PC-3 (cell line): ENCODE measurements around the gene PTP4A2. TPM values are rescaled to one million over a fixed set of nuclear protein-coding genes. Genes with fewer than 3 reads are reported as not detected.
"Not testable (repeated sequence)": the region's sequence is repeated elsewhere in the genome, so short reads cannot be mapped to it uniquely, and the experiment has no call there.

ENCODE experiments used
- ATAC-seq: fragments of 200-7000 bp; cut with Tn5 transposase; 2 replicates; pipeline ENCODE4 v1.9.1; 2020; ENCODE audit warnings: mild to moderate bottlenecking, moderate library complexity
- BruUV-seq: library from RNA; stranded (reverse); fragments of 400-500 nt; replicated peaks from 2 replicates; lab custom pipeline; 2021; lab: Mats Ljungman, UMichigan
- CTCF ChIA-PET: fragments of 300-600 bp; sonication (Branson Sonifier 250); formaldehyde crosslinking; loops from one replicate; lab custom pipeline; 2022; ENCODE audit warnings: antibody characterized with exemption; lab: Charles Lee
- POLR2A ChIA-PET: fragments of 300-600 bp; sonication (Branson Sonifier 250); formaldehyde crosslinking; loops from one replicate; lab custom pipeline; 2022; ENCODE audit warnings: antibody characterized with exemption; ENCODE audit not compliant: unreplicated experiment; lab: Charles Lee
- DNase-seq: peaks from one replicate; pipeline ENCODE4 v3.0.0-alpha.2; 2015
- H2AFZ ChIP-seq: fragments of 300-600 bp; sonication (generic); 2 replicates; pipeline ENCODE4 v1.6.0; 2016; ENCODE audit warnings: antibody characterized with exemption, low read length
- H3F3A ChIP-seq: fragments of 300-600 bp; sonication (generic); one replicate; pipeline ENCODE4 v1.6.0; 2017; ENCODE audit warnings: antibody characterized with exemption, low read length, control low read depth, mild to moderate bottlenecking; ENCODE audit not compliant: unreplicated experiment
- H3K27ac ChIP-seq: fragments of 300-600 bp; sonication (generic); 2 replicates; pipeline ENCODE4 v1.5.1; 2016; ENCODE audit warnings: mild to moderate bottlenecking, low read length
- H3K27me3 ChIP-seq: fragments of 300-600 bp; sonication (generic); 2 replicates; pipeline ENCODE4 v1.6.1; 2016; ENCODE audit warnings: low read length, mixed read lengths
- H3K36me3 ChIP-seq: fragments of 300-600 bp; sonication (generic); 2 replicates; pipeline ENCODE4 v1.6.1; 2016; ENCODE audit warnings: low read depth, mixed run types, low read length, mixed read lengths
- H3K4me1 ChIP-seq: fragments of 300-600 bp; sonication (generic); 2 replicates; pipeline ENCODE4 v1.5.1; 2016; ENCODE audit warnings: low read length; ENCODE audit not compliant: insufficient read depth
- H3K4me2 ChIP-seq: fragments of 300-600 bp; sonication (generic); 2 replicates; pipeline ENCODE4 v1.6.0; 2016; ENCODE audit warnings: low read length
- H3K4me3 ChIP-seq: fragments of 300-600 bp; sonication (generic); 2 replicates; pipeline ENCODE4 v1.5.1; 2016; ENCODE audit warnings: mild to moderate bottlenecking, low read length, mixed read lengths
- H3K79me2 ChIP-seq: fragments of 300-600 bp; sonication (generic); 2 replicates; pipeline ENCODE4 v1.6.1; 2017; ENCODE audit warnings: low read length, mixed read lengths
- H3K9ac ChIP-seq: fragments of 300-600 bp; sonication (generic); 2 replicates; pipeline ENCODE4 v1.6.0; 2016; ENCODE audit warnings: mild to moderate bottlenecking, low read length
- H3K9me2 ChIP-seq: fragments of 300-600 bp; sonication (generic); replicated peaks from 2 replicates; pipeline ENCODE4 v1.6.1; 2016; ENCODE audit warnings: mixed run types, low read length, mixed read lengths
- H3K9me3 ChIP-seq: fragments of 300-600 bp; sonication (generic); 2 replicates; pipeline ENCODE4 v1.6.1; 2016; ENCODE audit warnings: low read length, mixed read lengths
- H4K20me1 ChIP-seq: fragments of 300-600 bp; sonication (generic); 2 replicates; pipeline ENCODE4 v1.6.1; 2016; ENCODE audit warnings: low read length, mixed read lengths
- EZH2 ChIP-seq: fragments of 300-600 bp; sonication (generic); IDR thresholded peaks from one replicate; pipeline ENCODE4 v1.6.1; 2017; ENCODE audit warnings: antibody characterized with exemption, mild to moderate bottlenecking, low read length; ENCODE audit not compliant: unreplicated experiment
- EZH2phosphoT487 ChIP-seq: fragments of 300-600 bp; sonication (generic); IDR thresholded peaks from 2 replicates; pipeline ENCODE4 v1.6.1; 2018; ENCODE audit warnings: mild to moderate bottlenecking, antibody characterized with exemption, low read length, borderline replicate concordance
- intact Hi-C: fragments of 100-400 bp; cut with micrococcal nuclease; formaldehyde crosslinking; loops from 2 replicates; pipeline ENCODE4 v1.9.0; 2023
- total RNA-seq: library from RNA; depleted of rRNA; stranded (reverse); fragments of >200 nt; gene quantifications from 2 replicates; pipeline ENCODE4 v1.2.3, GENCODE V29; 2014
- TF ChIP-seq, protein P1 (sequence below): fragments of 300-600 bp; sonication (generic); conservative IDR thresholded peaks from 2 replicates; pipeline ENCODE4 v1.5.1; 2017; ENCODE audit warnings: antibody characterized with exemption, low read depth, mild to moderate bottlenecking, low read length

PTP4A2 gene
- total RNA-seq, 1 experiment from 2014 or later, result 335 TPM

- no peaks in the 10 kb centered on the region for H3K9me3 ChIP-seq
- no TSS peak for BruUV-seq
- H3K27me3 ChIP-seq, result no peaks in the 10 kb centered on the region
- DNase-seq, result no peak
- ChIA-PET POLR2A (no interaction called here), CTCF (no interaction called here)
- no peak overlapping the region for H3K4me3 ChIP-seq
- no peaks in the 10 kb centered on the region for H3F3A ChIP-seq
- no peak overlapping the region for H3K27ac ChIP-seq
- no peak for ATAC-seq
- no peaks in the 10 kb centered on the region for H4K20me1 ChIP-seq
- no peak overlapping the region for H3K4me2 ChIP-seq
- H3K9me2 ChIP-seq, result no peaks in the 10 kb centered on the region
- no peak overlapping the region for H2AFZ ChIP-seq
- peaks cover 23% of the 10 kb centered on the region for H3K4me1 ChIP-seq
- H3K9ac ChIP-seq, result no peak overlapping the region
- H3K79me2 ChIP-seq, result no peaks in the 10 kb centered on the region
- no peak for TF ChIP-seq EZH2
- no peak for TF ChIP-seq EZH2phosphoT487
- H3K36me3 ChIP-seq, result no peaks in the 10 kb centered on the region
- intact Hi-C loops, result no loop called here
These were observed 14.7 kb upstream of the PTP4A2 start for GRCh38 chr1:31952825-31953220.

DNA sequence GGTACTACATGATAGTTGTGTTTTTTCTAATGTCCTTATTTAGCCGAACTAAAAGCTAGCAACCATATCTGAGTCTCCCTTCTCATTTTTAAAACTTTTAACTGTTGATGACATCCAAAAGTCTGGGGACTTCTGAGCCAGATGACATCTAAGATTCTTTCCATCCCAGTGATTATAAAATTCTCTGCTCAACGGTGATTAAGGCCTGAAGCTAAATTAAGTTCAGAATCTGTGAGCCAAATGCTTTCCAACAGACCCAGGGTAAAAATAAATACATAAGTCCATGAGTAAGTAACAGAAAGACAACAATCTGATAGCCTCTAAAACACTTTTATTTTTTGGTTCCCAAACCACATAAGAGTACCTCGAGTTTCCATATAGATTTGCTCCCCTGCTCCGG, 13.1 kb upstream of the PTP4A2 start:
- no peak overlapping the region for H3K4me2 ChIP-seq
- H3K9me2 ChIP-seq, result no peaks in the 10 kb centered on the region
- no peak overlapping the region for H3K4me3 ChIP-seq
- H3K79me2 ChIP-seq, result no peaks in the 10 kb centered on the region
- no peak overlapping the region for H2AFZ ChIP-seq
- H3K9me3 ChIP-seq, result no peaks in the 10 kb centered on the region
- no peaks in the 10 kb centered on the region for H3K36me3 ChIP-seq
- peaks cover 18% of the 10 kb centered on the region for H3K4me1 ChIP-seq
- H3F3A ChIP-seq, result no peaks in the 10 kb centered on the region
- POLR2A ChIA-PET, result no interaction called here
- ATAC-seq, result no peak
- no peak for TF ChIP-seq EZH2phosphoT487
- no peak for TF ChIP-seq EZH2
- TF ChIP-seq, protein P1, sequence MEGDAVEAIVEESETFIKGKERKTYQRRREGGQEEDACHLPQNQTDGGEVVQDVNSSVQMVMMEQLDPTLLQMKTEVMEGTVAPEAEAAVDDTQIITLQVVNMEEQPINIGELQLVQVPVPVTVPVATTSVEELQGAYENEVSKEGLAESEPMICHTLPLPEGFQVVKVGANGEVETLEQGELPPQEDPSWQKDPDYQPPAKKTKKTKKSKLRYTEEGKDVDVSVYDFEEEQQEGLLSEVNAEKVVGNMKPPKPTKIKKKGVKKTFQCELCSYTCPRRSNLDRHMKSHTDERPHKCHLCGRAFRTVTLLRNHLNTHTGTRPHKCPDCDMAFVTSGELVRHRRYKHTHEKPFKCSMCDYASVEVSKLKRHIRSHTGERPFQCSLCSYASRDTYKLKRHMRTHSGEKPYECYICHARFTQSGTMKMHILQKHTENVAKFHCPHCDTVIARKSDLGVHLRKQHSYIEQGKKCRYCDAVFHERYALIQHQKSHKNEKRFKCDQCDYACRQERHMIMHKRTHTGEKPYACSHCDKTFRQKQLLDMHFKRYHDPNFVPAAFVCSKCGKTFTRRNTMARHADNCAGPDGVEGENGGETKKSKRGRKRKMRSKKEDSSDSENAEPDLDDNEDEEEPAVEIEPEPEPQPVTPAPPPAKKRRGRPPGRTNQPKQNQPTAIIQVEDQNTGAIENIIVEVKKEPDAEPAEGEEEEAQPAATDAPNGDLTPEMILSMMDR, result no peak
- no TSS peak for BruUV-seq
- intact Hi-C loops, result no loop called here
- H3K27ac ChIP-seq, result no peak overlapping the region
- H4K20me1 ChIP-seq, result no peaks in the 10 kb centered on the region
- CTCF ChIA-PET, result interaction anchor here (0.9 kb wide), 1 partner anchor 11 kb away, joined by 3 read pairs; no protein-coding TSS in a partner anchor
- H3K9ac ChIP-seq, result no peak overlapping the region
- no peak for DNase-seq
- H3K27me3 ChIP-seq, result no peaks in the 10 kb centered on the region

DNA sequence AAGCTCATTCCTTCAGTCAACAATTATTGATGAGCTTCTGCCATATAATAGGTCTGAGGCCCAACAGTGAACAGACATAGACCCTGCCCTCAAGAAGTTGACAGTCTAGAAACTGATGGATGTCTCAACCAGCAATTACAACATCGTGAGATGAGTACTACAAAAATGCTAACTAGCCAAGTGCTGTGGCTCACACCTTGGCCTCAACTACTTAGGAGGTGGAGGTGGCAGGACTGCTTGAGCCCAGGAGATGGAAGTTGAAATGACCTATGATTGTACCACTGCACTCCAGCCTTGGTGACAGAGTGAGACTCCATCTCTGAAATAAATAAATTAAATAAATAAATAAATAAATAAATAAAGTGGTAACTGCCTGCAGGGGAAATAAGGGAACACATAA, 11.7 kb upstream of the PTP4A2 start:
- no peak overlapping the region for H3K27ac ChIP-seq
- BruUV-seq, result no TSS peak
- H2AFZ ChIP-seq, result no peak overlapping the region
- CTCF ChIA-PET, result no interaction called here
- ATAC-seq, result no peak
- H3K9me3 ChIP-seq, result no peaks in the 10 kb centered on the region
- intact Hi-C loops, result no loop called here
- H3F3A ChIP-seq, result no peaks in the 10 kb centered on the region
- no peaks in the 10 kb centered on the region for H3K36me3 ChIP-seq
- H3K9ac ChIP-seq, result no peak overlapping the region
- no peak for TF ChIP-seq EZH2
- TF ChIP-seq, protein P1, result no peak
- no peak for TF ChIP-seq EZH2phosphoT487
- no peaks in the 10 kb centered on the region for H3K9me2 ChIP-seq
- H3K4me1 ChIP-seq, result peaks cover 8% of the 10 kb centered on the region
- DNase-seq, result no peak
- H3K79me2 ChIP-seq, result no peaks in the 10 kb centered on the region
- H3K4me2 ChIP-seq, result no peak overlapping the region
- H4K20me1 ChIP-seq, result no peaks in the 10 kb centered on the region
- no peak overlapping the region for H3K4me3 ChIP-seq
- H3K27me3 ChIP-seq, result no peaks in the 10 kb centered on the region
- POLR2A ChIA-PET, result no interaction called here

GRCh38 chr1:31945677-31946076, 7.5 kb upstream of the PTP4A2 start:
- CTCF ChIA-PET, H3K9me2 ChIP-seq, BruUV-seq, intact Hi-C loops, H3K9ac ChIP-seq, H3K27me3 ChIP-seq, H2AFZ ChIP-seq, H3K36me3 ChIP-seq, H3K79me2 ChIP-seq, DNase-seq, ATAC-seq, H3F3A ChIP-seq, POLR2A ChIA-PET, H3K9me3 ChIP-seq, H3K4me3 ChIP-seq, H4K20me1 ChIP-seq, H3K4me2 ChIP-seq, H3K27ac ChIP-seq: not testable (repeated sequence)
- peaks cover 11% of the 10 kb centered on the region for H3K4me1 ChIP-seq
